Forelimb muscle (tissue), 1 donor: Measurements from ENCODE around the gene SLC29A3. TPM values are rescaled to one million over a fixed set of nuclear protein-coding genes. Genes with fewer than 3 reads are reported as not detected.

Experiments used
- polyA plus RNA-seq: library from polyadenylated mRNA; unstranded; fragments of 120-200 nt; gene quantifications from one replicate; pipeline ENCODE4 v1.2.1, GENCODE V29; 2013; ENCODE audit not compliant: insufficient read length

The SLC29A3 gene
- polyA plus RNA-seq, 1 donor, result 3.7 TPM

Other genes starting within 250 kb of the SLC29A3 start
- gene UNC5B, start 106.7 kb upstream of the SLC29A3 start, polyA plus RNA-seq, result 11.1 TPM
- gene CDH23, start 77.7 kb downstream of the SLC29A3 start, polyA plus RNA-seq, result 4.1 TPM